PC-3 (cell line): ENCODE results near the gene ANKRD27. TPM values are rescaled to one million over a fixed set of nuclear protein-coding genes. Genes with fewer than 3 reads are reported as not detected.
A peak's percentile ranks its signal among the peaks of the same experiment; 100 is the strongest.

Experiments used
- ATAC-seq: fragments of 200-7000 bp; cut with Tn5 transposase; 2 replicates; pipeline ENCODE4 v1.9.1; 2020; ENCODE audit warnings: mild to moderate bottlenecking, moderate library complexity
- Bru-seq: library from RNA; stranded (reverse); fragments of 400-500 nt; gene quantifications from one replicate; lab custom pipeline; 2021; lab: Mats Ljungman, UMichigan
- BruChase-seq, 2 experiments: library from RNA; stranded (reverse); fragments of 400-500 nt; gene quantifications; one replicate each; lab custom pipeline; 2021; lab: Mats Ljungman, UMichigan
- BruUV-seq: library from RNA; stranded (reverse); fragments of 400-500 nt; replicated peaks from 2 replicates; lab custom pipeline; 2021; lab: Mats Ljungman, UMichigan
- CTCF ChIA-PET: fragments of 300-600 bp; sonication (Branson Sonifier 250); formaldehyde crosslinking; loops from one replicate; lab custom pipeline; 2022; ENCODE audit warnings: antibody characterized with exemption; lab: Charles Lee
- POLR2A ChIA-PET: fragments of 300-600 bp; sonication (Branson Sonifier 250); formaldehyde crosslinking; loops from one replicate; lab custom pipeline; 2022; ENCODE audit warnings: antibody characterized with exemption; ENCODE audit not compliant: unreplicated experiment; lab: Charles Lee
- DNase-seq: peaks from one replicate; pipeline ENCODE4 v3.0.0-alpha.2; 2015
- H2AFZ ChIP-seq: fragments of 300-600 bp; sonication (generic); 2 replicates; pipeline ENCODE4 v1.6.0; 2016; ENCODE audit warnings: antibody characterized with exemption, low read length
- H3F3A ChIP-seq: fragments of 300-600 bp; sonication (generic); one replicate; pipeline ENCODE4 v1.6.0; 2017; ENCODE audit warnings: antibody characterized with exemption, low read length, control low read depth, mild to moderate bottlenecking; ENCODE audit not compliant: unreplicated experiment
- H3K27ac ChIP-seq: fragments of 300-600 bp; sonication (generic); 2 replicates; pipeline ENCODE4 v1.5.1; 2016; ENCODE audit warnings: mild to moderate bottlenecking, low read length
- H3K27me3 ChIP-seq: fragments of 300-600 bp; sonication (generic); 2 replicates; pipeline ENCODE4 v1.6.1; 2016; ENCODE audit warnings: low read length, mixed read lengths
- H3K36me3 ChIP-seq: fragments of 300-600 bp; sonication (generic); 2 replicates; pipeline ENCODE4 v1.6.1; 2016; ENCODE audit warnings: low read depth, mixed run types, low read length, mixed read lengths
- H3K4me1 ChIP-seq: fragments of 300-600 bp; sonication (generic); 2 replicates; pipeline ENCODE4 v1.5.1; 2016; ENCODE audit warnings: low read length; ENCODE audit not compliant: insufficient read depth
- H3K4me2 ChIP-seq: fragments of 300-600 bp; sonication (generic); 2 replicates; pipeline ENCODE4 v1.6.0; 2016; ENCODE audit warnings: low read length
- H3K4me3 ChIP-seq: fragments of 300-600 bp; sonication (generic); 2 replicates; pipeline ENCODE4 v1.5.1; 2016; ENCODE audit warnings: mild to moderate bottlenecking, low read length, mixed read lengths
- H3K79me2 ChIP-seq: fragments of 300-600 bp; sonication (generic); 2 replicates; pipeline ENCODE4 v1.6.1; 2017; ENCODE audit warnings: low read length, mixed read lengths
- H3K9ac ChIP-seq: fragments of 300-600 bp; sonication (generic); 2 replicates; pipeline ENCODE4 v1.6.0; 2016; ENCODE audit warnings: mild to moderate bottlenecking, low read length
- H3K9me2 ChIP-seq: fragments of 300-600 bp; sonication (generic); replicated peaks from 2 replicates; pipeline ENCODE4 v1.6.1; 2016; ENCODE audit warnings: mixed run types, low read length, mixed read lengths
- H3K9me3 ChIP-seq: fragments of 300-600 bp; sonication (generic); 2 replicates; pipeline ENCODE4 v1.6.1; 2016; ENCODE audit warnings: low read length, mixed read lengths
- H4K20me1 ChIP-seq: fragments of 300-600 bp; sonication (generic); 2 replicates; pipeline ENCODE4 v1.6.1; 2016; ENCODE audit warnings: low read length, mixed read lengths
- CTCF ChIP-seq: fragments of 300-600 bp; sonication (generic); conservative IDR thresholded peaks from 2 replicates; pipeline ENCODE4 v1.5.1; 2017; ENCODE audit warnings: antibody characterized with exemption, low read depth, mild to moderate bottlenecking, low read length
- EZH2 ChIP-seq: fragments of 300-600 bp; sonication (generic); IDR thresholded peaks from one replicate; pipeline ENCODE4 v1.6.1; 2017; ENCODE audit warnings: antibody characterized with exemption, mild to moderate bottlenecking, low read length; ENCODE audit not compliant: unreplicated experiment
- EZH2phosphoT487 ChIP-seq: fragments of 300-600 bp; sonication (generic); IDR thresholded peaks from 2 replicates; pipeline ENCODE4 v1.6.1; 2018; ENCODE audit warnings: mild to moderate bottlenecking, antibody characterized with exemption, low read length, borderline replicate concordance
- intact Hi-C: fragments of 100-400 bp; cut with micrococcal nuclease; formaldehyde crosslinking; loops from 2 replicates; pipeline ENCODE4 v1.9.0; 2023
- long read RNA-seq: library from polyadenylated mRNA; unstranded; transcript quantifications from one replicate; pipeline ENCODE4 v2.0.0, GENCODE V29; 2021; ENCODE audit not compliant: unreplicated experiment
- total RNA-seq: library from RNA; depleted of rRNA; stranded (reverse); fragments of >200 nt; gene quantifications from 2 replicates; pipeline ENCODE4 v1.2.3, GENCODE V29; 2014; rRNA removed

Gene ANKRD27
- total RNA-seq (14.3 and 17.0 TPM in 2 replicates), Bru-seq, nascent RNA (percentile 55 among the genes with signal in this experiment), BruChase-seq, experiment 1, labeled RNA remaining after a 6-hour chase (percentile 67 among the genes with signal in this experiment), BruChase-seq, experiment 2, labeled RNA remaining after a 2-hour chase (percentile 64 among the genes with signal in this experiment)
- long read RNA-seq, full-length matches to known transcripts, result 34 of 73 reads
- long read RNA-seq, partial matches to known transcripts, result 7 of 73 reads
- long read RNA-seq, other reads (novel, unspliced or antisense), result 32 of 73 reads

GRCh38 chr19:32674931-32675719 lies at the start of gene ANKRD27:
TSS of gene ANKRD27 (minus strand) at chr19:32675180. CDS start at chr19:32659015, 16,165 bp downstream.
- TF ChIP-seq CTCF (no peak), EZH2phosphoT487 (no peak), EZH2 (no peak)
- DNase-seq (peak; percentile 97), ATAC-seq (peak; percentile 94)
- intact Hi-C loops, result no loop called here
- BruUV-seq, result no TSS peak
- no peaks in the 10 kb centered on the region for H3F3A ChIP-seq
- H3K4me1 ChIP-seq, result peaks cover 12% of the 10 kb centered on the region
- H3K27me3 ChIP-seq, result no peaks in the 10 kb centered on the region
- peaks cover 44% of the 10 kb centered on the region for H3K79me2 ChIP-seq
- H3K9me3 ChIP-seq, result no peaks in the 10 kb centered on the region
- peak within 1 kb of the TSS; percentile 99 for H2AFZ ChIP-seq
- peaks cover 7% of the 10 kb centered on the region; the same call in 1 of the 2 replicates for H4K20me1 ChIP-seq
- H3K36me3 ChIP-seq, result no peaks in the 10 kb centered on the region
- H3K27ac ChIP-seq, result peak within 1 kb of the TSS; percentile 36; the same call in 1 of the 2 replicates
- peak within 1 kb of the TSS; percentile 91 for H3K4me3 ChIP-seq
- no peaks in the 10 kb centered on the region for H3K9me2 ChIP-seq
- CTCF ChIA-PET, result no interaction called here
- POLR2A ChIA-PET, result no interaction called here
- H3K4me2 ChIP-seq, result peak within 1 kb of the TSS; percentile 99
- peak within 1 kb of the TSS; percentile 79 for H3K9ac ChIP-seq

- DNase-seq, result no peak
Measured at GRCh38 chr19:32720936-32721250, 45.9 kb upstream of the ANKRD27 start.

More at GRCh38 chr19:32720936-32721250, 45.9 kb upstream of the ANKRD27 start:
- TF ChIP-seq EZH2phosphoT487 (no peak), CTCF (no peak), EZH2 (no peak)
- Histone ChIP-seq H3K36me3 (no peaks in the 10 kb centered on the region), H3K27ac (no peak overlapping the region), H3K79me2 (no peaks in the 10 kb centered on the region), H3F3A (no peaks in the 10 kb centered on the region), H2AFZ (no peak overlapping the region), H3K4me3 (no peak overlapping the region), H3K4me1 (no peaks in the 10 kb centered on the region), H3K27me3 (no peaks in the 10 kb centered on the region), H3K4me2 (no peak overlapping the region), H4K20me1 (no peaks in the 10 kb centered on the region), H3K9me2 (no peaks in the 10 kb centered on the region), H3K9ac (no peak overlapping the region), H3K9me3 (no peaks in the 10 kb centered on the region)
- intact Hi-C loops, result no loop called here
- BruUV-seq, result no TSS peak
- POLR2A ChIA-PET, result no interaction called here
- CTCF ChIA-PET, result no interaction called here
- ATAC-seq, result no peak
